Activated naive CD8-positive, alpha-beta T cell treated with anti-CD3 and anti-CD28 coated beads, Interleukin-2, amount 10 ng/mL, durations not matched to agents 7 days and 5 days (primary cell): ENCODE results near the gene ITK. TPM values are rescaled to one million over a fixed set of nuclear protein-coding genes. Genes with fewer than 3 reads are reported as not detected.

Source experiments
- ATAC-seq: fragments of 150-1000 bp; cut with Tn5 transposase; one replicate; pipeline ENCODE4 v1.10.0; 2021; ENCODE audit warnings: low read depth, moderate library complexity
- POLR2A ChIA-PET: fragments of 350-600 bp; sonication (Branson Sonifier 250); formaldehyde crosslinking; loops from one replicate; lab custom pipeline; 2021; ENCODE audit warnings: antibody characterized with exemption; lab: Charles Lee
- DNase-seq: peaks from one replicate; pipeline ENCODE4 v3.0.0; 2021
- H3K27ac Mint-ChIP-seq: one replicate; pipeline ENCODE4 v1.8.0; 2022; ENCODE audit warnings: mild to moderate bottlenecking, mixed read lengths
- H3K27me3 Mint-ChIP-seq: one replicate; pipeline ENCODE4 v1.8.0; 2022; ENCODE audit warnings: mild to moderate bottlenecking, moderate library complexity, mixed read lengths
- H3K36me3 Mint-ChIP-seq: one replicate; pipeline ENCODE4 v1.8.0; 2021; ENCODE audit warnings: mild to moderate bottlenecking, mixed read lengths
- H3K4me1 Mint-ChIP-seq: one replicate; pipeline ENCODE4 v1.8.0; 2021; ENCODE audit warnings: mixed read lengths
- H3K4me3 Mint-ChIP-seq: one replicate; pipeline ENCODE4 v1.8.0; 2022; ENCODE audit warnings: mild to moderate bottlenecking, moderate library complexity, mixed read lengths
- H3K9me3 Mint-ChIP-seq: one replicate; pipeline ENCODE4 v1.8.0; 2021; ENCODE audit warnings: mixed read lengths
- total RNA-seq, 2 experiments: library from RNA; stranded (reverse); gene quantifications; one replicate each; pipeline ENCODE4 v1.2.3, GENCODE V29; 2021

The ITK gene
- total RNA-seq, 2 experiments from 2014 or later: 313 to 324 TPM

GRCh38 chr5:157216391-157217142 is 35.9 kb downstream of the ITK start:
- H3K4me1 Mint-ChIP-seq: peaks cover 88% of the 10 kb centered on the region
- H3K27me3 Mint-ChIP-seq: no peaks in the 10 kb centered on the region
- peaks cover 74% of the 10 kb centered on the region for H3K36me3 Mint-ChIP-seq
- POLR2A ChIA-PET: interaction anchor here (1.1 to 6.5 kb wide), 15 partner anchors 8 to 74 kb away, joined by 3 to 65 read pairs (median 7); partner anchors contain the start of gene MED7
- peak overlapping the region; percentile 83 for H3K4me3 Mint-ChIP-seq
- peak overlapping the region; percentile 99 for H3K27ac Mint-ChIP-seq
- ATAC-seq: no peak
- no peaks in the 10 kb centered on the region for H3K9me3 Mint-ChIP-seq
- DNase-seq: no peak

- peaks cover 73% of the 10 kb centered on the region for H3K36me3 Mint-ChIP-seq
- POLR2A ChIA-PET: interaction anchor here (0.8 to 6.5 kb wide), 17 partner anchors 9 to 124 kb away, joined by 3 to 65 read pairs (median 7); partner anchors contain the start of genes ITK and MED7
- ATAC-seq (peak; percentile 37), DNase-seq (peak; percentile 57)
- peak overlapping the region; percentile 83 for H3K4me3 Mint-ChIP-seq
- no peaks in the 10 kb centered on the region for H3K27me3 Mint-ChIP-seq
- peak overlapping the region; percentile 99 for H3K27ac Mint-ChIP-seq
- H3K9me3 Mint-ChIP-seq: no peaks in the 10 kb centered on the region
- peaks cover 87% of the 10 kb centered on the region for H3K4me1 Mint-ChIP-seq
Measured at GRCh38 chr5:157217289-157218024, 36.8 kb downstream of the ITK start.

GRCh38 chr5:157219491-157220271 is 39.0 kb downstream of the ITK start:
- POLR2A ChIA-PET: interaction anchor here (0.8 to 6.5 kb wide), 11 partner anchors 12 to 77 kb away, joined by 3 to 65 read pairs (median 16); partner anchors contain the start of genes ITK and MED7
- peak overlapping the region; percentile 66 for H3K4me3 Mint-ChIP-seq
- no peaks in the 10 kb centered on the region for H3K9me3 Mint-ChIP-seq
- peak overlapping the region; percentile 99 for H3K27ac Mint-ChIP-seq
- peaks cover 71% of the 10 kb centered on the region for H3K36me3 Mint-ChIP-seq
- no peaks in the 10 kb centered on the region for H3K27me3 Mint-ChIP-seq
- no peak for ATAC-seq
- peaks cover 77% of the 10 kb centered on the region for H3K4me1 Mint-ChIP-seq
- no peak for DNase-seq

- H3K27ac Mint-ChIP-seq: peak overlapping the region; percentile 91
- no peak for ATAC-seq
- H3K36me3 Mint-ChIP-seq: peaks cover 75% of the 10 kb centered on the region
- no peaks in the 10 kb centered on the region for H3K27me3 Mint-ChIP-seq
- H3K4me1 Mint-ChIP-seq: peaks cover 71% of the 10 kb centered on the region
- DNase-seq: no peak
- POLR2A ChIA-PET: interaction anchor here (0.7 to 2.3 kb wide), 14 partner anchors 10 to 79 kb away, joined by 3 to 8 read pairs (median 5); partner anchors contain the start of genes ITK and MED7
- H3K9me3 Mint-ChIP-seq: no peaks in the 10 kb centered on the region
- H3K4me3 Mint-ChIP-seq: peak overlapping the region; percentile 83
Measured at GRCh38 chr5:157221959-157222358, 41.3 kb downstream of the ITK start.

- DNase-seq: peak; percentile 57
- H3K9me3 Mint-ChIP-seq: no peaks in the 10 kb centered on the region
- peaks cover 67% of the 10 kb centered on the region for H3K4me1 Mint-ChIP-seq
- peaks cover 77% of the 10 kb centered on the region for H3K36me3 Mint-ChIP-seq
- peak overlapping the region; percentile 91 for H3K27ac Mint-ChIP-seq
- peak overlapping the region; percentile 83 for H3K4me3 Mint-ChIP-seq
- peak; percentile 69 for ATAC-seq
- H3K27me3 Mint-ChIP-seq: no peaks in the 10 kb centered on the region
- POLR2A ChIA-PET: interaction anchor here (1.5 to 2.3 kb wide), 4 partner anchors 40 to 80 kb away, joined by 4 to 8 read pairs (median 8); partner anchors contain the start of genes ITK and MED7
Measured at GRCh38 chr5:157222506-157223230, 42.0 kb downstream of the ITK start.

GRCh38 chr5:157225469-157226422 is 45.1 kb downstream of the ITK start:
- H3K36me3 Mint-ChIP-seq: peaks cover 67% of the 10 kb centered on the region
- no peaks in the 10 kb centered on the region for H3K27me3 Mint-ChIP-seq
- H3K27ac Mint-ChIP-seq: peak overlapping the region; percentile 35
- H3K4me1 Mint-ChIP-seq: peaks cover 49% of the 10 kb centered on the region
- POLR2A ChIA-PET: interaction anchor here (0.7 to 1.8 kb wide), 7 partner anchors 22 to 83 kb away, joined by 3 to 5 read pairs (median 4); partner anchors contain the start of gene MED7
- no peaks in the 10 kb centered on the region for H3K9me3 Mint-ChIP-seq
- DNase-seq (no peak), ATAC-seq (no peak)
- peak overlapping the region; percentile 35 for H3K4me3 Mint-ChIP-seq

- H3K27me3 Mint-ChIP-seq: no peaks in the 10 kb centered on the region
- POLR2A ChIA-PET: interaction anchor here (1.0 kb wide), 1 partner anchor 13 kb away, joined by 3 read pairs; no protein-coding TSS in a partner anchor
- peaks cover 45% of the 10 kb centered on the region for H3K4me1 Mint-ChIP-seq
- ATAC-seq: no peak
- DNase-seq: no peak
- H3K27ac Mint-ChIP-seq: peak overlapping the region; percentile 1
- no peaks in the 10 kb centered on the region for H3K9me3 Mint-ChIP-seq
- peaks cover 59% of the 10 kb centered on the region for H3K36me3 Mint-ChIP-seq
- H3K4me3 Mint-ChIP-seq: no peak overlapping the region
Measured at GRCh38 chr5:157230610-157231009, 50.0 kb downstream of the ITK start.

- H3K4me3 Mint-ChIP-seq: no peak overlapping the region
- POLR2A ChIA-PET: interaction anchor here (1.0 kb wide), 1 partner anchor 13 kb away, joined by 3 read pairs; no protein-coding TSS in a partner anchor
- DNase-seq (no peak), ATAC-seq (peak; percentile 19)
- peak overlapping the region; percentile 50 for H3K27ac Mint-ChIP-seq
- H3K36me3 Mint-ChIP-seq: peaks cover 53% of the 10 kb centered on the region
- no peaks in the 10 kb centered on the region for H3K9me3 Mint-ChIP-seq
- peaks cover 41% of the 10 kb centered on the region for H3K4me1 Mint-ChIP-seq
- H3K27me3 Mint-ChIP-seq: no peaks in the 10 kb centered on the region
Measured at GRCh38 chr5:157232706-157233105, 52.1 kb downstream of the ITK start.

- ATAC-seq (no peak), DNase-seq (no peak)
- Mint-ChIP-seq H3K4me3 (no peak overlapping the region), H3K4me1 (peaks cover 41% of the 10 kb centered on the region), H3K27me3 (no peaks in the 10 kb centered on the region), H3K36me3 (peaks cover 60% of the 10 kb centered on the region), H3K27ac (peak overlapping the region; percentile 37), H3K9me3 (no peaks in the 10 kb centered on the region)
- POLR2A ChIA-PET: interaction anchor here (0.7 kb wide), 1 partner anchor 78 kb away, joined by 5 read pairs; no protein-coding TSS in a partner anchor
Measured at GRCh38 chr5:157233515-157233914, 52.9 kb downstream of the ITK start.

- no peak overlapping the region for H3K27ac Mint-ChIP-seq
- H3K27me3 Mint-ChIP-seq: no peaks in the 10 kb centered on the region
- no peak overlapping the region for H3K4me3 Mint-ChIP-seq
- peaks cover 44% of the 10 kb centered on the region for H3K4me1 Mint-ChIP-seq
- H3K36me3 Mint-ChIP-seq: peaks cover 69% of the 10 kb centered on the region
- DNase-seq (no peak), ATAC-seq (no peak)
- POLR2A ChIA-PET: no interaction called here
- H3K9me3 Mint-ChIP-seq: no peaks in the 10 kb centered on the region
Measured at GRCh38 chr5:157236423-157236822, 55.8 kb downstream of the ITK start.

GRCh38 chr5:157241483-157241882 is 60.8 kb downstream of the ITK start:
- POLR2A ChIA-PET: no interaction called here
- ATAC-seq: no peak
- no peak for DNase-seq
- H3K27ac Mint-ChIP-seq: no peak overlapping the region
- no peaks in the 10 kb centered on the region for H3K9me3 Mint-ChIP-seq
- no peaks in the 10 kb centered on the region for H3K27me3 Mint-ChIP-seq
- peaks cover 80% of the 10 kb centered on the region for H3K36me3 Mint-ChIP-seq
- peaks cover 45% of the 10 kb centered on the region for H3K4me1 Mint-ChIP-seq
- no peak overlapping the region for H3K4me3 Mint-ChIP-seq
